COR-L47 (cell line): ENCODE results near the gene PRKAG1.
"Not testable (repeated sequence)": the region's sequence is repeated elsewhere in the genome, so short reads cannot be mapped to it uniquely, and the experiment has no call there.

Experiments used
- DNase-seq: peaks from one replicate; lab custom pipeline; 2025; lab: John Stamatoyannopoulos, UW

PRKAG1 gene

DNA sequence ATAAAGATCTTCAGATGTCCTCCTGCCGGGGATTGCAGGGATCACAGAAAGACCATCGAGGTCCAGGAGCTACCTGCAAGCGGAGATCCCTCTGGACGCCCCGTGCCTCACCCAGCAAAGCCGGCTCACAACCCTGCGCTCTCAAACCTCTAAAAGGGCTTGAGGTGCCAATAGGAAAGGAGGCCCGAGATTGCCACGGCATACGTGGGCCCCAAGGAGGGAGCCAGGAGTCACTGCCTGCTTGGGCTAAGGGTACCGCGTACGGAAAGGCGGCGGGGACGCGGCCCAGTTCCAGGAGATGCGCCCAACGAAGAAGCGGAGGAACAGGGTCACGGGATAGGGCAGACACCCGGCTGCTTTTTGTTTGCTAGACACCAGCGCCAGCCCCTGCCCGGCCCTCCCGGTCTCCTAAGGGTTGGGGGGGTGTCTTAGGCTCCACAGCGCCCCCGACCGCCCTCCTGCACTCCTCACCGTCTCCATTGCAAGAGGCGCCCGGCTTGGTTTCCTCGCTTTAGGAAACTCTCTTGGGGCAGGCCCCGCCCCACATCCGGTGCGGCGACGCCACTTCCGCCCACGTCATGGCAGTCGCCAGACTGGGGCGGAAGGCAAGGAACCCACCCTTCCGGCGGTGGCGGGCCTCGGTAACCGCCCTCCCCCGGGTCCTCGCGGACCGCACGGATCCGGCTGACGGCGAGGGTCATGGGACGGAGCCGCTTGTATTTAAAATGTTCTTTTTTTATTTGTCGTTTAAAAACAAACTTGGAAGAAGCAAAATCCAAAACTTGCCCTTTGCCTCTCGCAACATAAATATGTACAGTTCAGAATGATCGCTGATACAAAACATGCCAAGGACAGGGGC lies at the start of gene PRKAG1:
TSS of gene PRKAG1 (minus strand) at position 516 of the 859 bp plus-strand sequence. CDS start at position 480, 36 bp downstream.
- DNase-seq: peak; percentile 93

DNA sequence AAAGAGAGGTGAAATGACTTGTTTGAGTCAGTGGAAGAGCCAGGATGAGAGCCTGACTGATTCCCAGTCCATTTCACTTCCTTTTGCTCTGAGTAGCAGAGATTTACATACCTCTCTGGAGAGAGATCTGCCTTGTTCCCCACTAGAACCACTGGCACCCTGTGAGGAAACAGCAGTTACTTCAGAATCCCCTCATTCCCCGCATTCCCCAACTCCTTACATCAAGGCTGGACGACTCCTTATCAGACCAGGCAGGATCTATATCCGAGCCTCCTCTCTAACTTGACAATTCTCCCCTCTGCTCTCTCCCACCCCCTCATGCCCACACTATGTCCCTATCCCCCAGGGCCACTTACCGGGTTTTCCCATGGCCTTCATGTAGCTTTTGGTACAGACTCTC lies 47.5 kb upstream of the PRKAG1 start:
- no peak for DNase-seq

DNA sequence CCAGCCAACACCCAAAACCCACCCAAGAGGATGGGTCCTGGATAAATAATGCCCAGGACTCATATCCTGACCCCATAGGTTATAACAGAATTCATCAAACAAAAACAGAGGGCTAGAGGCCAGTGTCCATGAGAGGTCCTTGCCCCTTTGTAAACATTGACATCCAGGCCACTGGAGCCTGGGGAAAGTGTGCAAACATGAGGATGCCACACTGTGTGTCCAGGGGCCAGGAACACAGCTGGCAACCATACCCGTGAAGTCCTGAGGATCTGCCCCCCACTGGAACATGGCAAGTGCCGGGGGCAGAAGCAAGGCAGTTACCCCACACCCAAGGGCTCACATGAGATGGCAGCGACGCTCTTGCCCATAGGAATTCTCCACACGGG lies 46.2 kb upstream of the PRKAG1 start:
- no peak for DNase-seq

DNA sequence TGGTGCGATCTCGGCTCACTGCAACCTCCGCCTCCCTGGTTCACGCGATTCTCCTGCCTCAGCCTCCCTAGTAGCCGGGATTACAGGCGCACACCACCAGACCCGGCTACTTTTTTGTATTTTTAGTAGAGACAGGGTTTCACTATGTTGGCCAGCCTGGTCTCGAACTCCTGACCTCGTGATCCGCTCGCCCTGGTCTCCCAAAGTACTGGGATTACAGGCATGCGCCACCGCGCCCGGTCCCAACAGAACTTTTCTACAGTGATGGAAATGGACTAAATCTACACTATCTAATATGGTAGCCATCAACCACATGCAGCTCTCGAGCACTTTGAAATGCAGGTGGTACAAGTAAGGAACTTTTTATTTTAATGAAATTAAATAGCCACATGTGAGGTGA lies 43.3 kb upstream of the PRKAG1 start:
- DNase-seq: not testable (repeated sequence)

DNA sequence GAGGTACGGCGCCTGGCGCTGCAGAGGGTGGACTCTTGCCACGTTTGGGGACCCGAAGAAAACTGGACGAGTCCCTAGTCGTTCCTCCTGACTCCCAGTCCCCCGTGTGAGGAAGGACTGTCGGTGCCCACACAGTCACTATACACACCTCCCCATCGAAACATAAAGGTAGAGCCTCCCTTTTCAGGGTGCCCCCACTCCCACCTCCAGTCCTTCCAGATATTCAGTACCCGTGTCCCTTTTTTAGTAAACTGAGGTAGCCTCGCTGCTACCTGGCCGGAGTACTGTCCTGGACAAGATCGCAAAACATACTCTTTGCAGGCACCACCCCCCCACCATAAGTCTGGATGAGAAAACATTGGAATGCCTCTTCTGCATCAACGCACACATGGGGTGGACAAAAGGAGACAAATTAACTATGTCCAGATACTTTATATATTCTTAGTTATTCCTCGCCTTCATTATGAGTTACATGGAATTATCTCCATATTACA lies 42.6 kb upstream of the PRKAG1 start:
- DNase-seq: no peak

DNA sequence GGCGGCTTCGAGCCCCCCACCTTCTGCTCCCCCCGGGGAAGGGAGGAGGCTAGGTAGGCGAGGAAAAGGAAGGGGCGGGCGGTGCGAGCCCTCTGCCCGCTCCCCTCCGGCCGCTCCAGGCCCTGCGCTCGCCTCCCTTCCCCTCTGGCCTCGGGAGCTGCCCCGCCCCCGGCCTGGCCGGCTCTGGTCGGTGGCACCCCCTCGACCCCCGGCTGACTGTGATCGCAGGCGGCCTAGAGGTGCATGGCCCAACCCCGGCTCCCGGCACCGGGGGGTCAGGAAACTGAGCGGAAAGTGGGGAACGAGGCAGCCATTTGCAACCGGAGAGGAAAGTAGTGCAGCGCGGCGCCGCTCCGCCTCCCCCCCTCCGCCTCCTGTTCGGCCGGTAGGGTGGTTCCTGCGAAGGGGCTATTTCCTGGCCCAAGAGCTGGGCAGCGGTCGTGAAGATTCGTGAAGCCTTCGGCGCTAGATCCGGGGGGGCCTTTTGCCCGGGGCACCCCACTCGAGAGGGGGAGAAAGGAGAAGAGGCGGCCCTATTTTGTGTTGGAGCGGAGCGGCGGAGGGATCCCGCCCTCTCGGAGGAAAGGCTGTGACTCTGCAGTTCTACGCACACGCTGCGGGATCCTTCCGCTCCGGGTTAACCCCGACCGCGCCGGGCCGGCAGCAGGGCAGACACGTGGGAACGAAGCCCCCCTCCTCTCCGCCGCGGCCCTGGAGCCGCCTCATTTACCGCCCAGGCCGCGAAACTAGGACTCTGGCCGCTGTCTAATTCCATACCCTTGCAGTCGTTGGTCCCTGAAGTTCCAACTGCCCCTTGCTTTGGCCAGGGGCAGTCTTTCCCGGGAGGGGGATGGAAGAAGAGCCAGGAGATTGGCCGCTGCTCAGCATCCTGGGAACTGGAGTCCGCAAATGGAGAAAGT lies 41.9 kb upstream of the PRKAG1 start, which contains the start of gene KMT2D:
TSS of gene KMT2D (minus strand) at position 558 of the 920 bp plus-strand sequence. CDS start 5,470 bp downstream, outside the sequence.
- DNase-seq: peak; percentile 92

DNA sequence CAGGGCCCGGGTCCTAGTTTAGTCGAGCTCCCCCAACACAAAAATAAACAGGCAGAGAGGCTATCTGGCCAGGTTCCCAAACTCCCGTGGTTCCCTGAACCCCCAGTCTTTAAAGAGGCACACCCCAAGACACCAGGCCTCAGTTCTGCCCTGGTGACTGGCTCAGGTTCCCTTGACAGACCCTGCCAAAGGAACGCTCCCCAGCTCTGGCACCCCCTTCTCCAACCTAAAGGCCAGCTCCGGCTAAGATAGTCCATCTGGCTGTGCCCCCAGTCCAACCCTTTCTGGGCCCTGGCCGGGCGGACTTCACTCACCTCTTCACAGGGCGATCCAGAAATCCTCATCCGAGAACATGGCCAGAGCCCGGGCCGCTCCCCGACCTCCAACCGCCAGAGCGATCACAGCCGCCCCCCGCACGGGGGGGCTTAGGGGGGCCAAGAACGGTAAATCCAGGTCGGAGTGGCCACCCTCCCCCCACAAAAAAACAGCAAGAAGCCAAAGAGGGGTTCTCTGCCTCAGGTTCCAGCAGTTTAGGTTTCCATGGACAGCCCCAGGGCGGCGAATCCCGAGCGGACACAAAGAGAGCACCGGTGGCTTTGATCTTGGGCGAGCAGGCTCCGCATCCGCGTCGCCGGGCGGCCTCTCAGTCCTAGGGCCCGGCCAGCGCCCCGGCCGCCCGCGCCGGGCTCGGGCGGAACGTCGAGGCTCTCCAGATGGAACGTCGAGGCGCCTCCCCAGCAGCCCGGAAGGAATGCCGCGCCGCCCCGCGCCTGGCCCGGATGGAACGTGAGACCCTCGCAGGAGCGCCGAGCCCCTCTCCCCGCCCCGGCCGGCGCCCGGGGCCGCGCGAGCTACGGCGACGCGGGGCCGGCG lies 41.0 kb upstream of the PRKAG1 start:
- DNase-seq: no peak

DNA sequence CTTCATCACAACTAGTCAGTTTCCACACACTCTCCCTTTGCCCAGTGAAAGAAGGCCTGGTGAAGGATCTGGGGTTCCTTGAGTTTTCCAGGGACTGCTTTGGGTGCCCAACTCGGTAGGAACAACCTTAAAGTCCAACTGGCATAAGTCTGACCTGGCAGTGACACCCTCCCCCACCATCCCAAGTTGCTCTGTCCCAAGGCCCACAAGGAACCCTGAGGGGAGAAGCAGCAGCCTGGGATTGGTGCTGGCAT lies 40.4 kb upstream of the PRKAG1 start:
- no peak for DNase-seq

DNA sequence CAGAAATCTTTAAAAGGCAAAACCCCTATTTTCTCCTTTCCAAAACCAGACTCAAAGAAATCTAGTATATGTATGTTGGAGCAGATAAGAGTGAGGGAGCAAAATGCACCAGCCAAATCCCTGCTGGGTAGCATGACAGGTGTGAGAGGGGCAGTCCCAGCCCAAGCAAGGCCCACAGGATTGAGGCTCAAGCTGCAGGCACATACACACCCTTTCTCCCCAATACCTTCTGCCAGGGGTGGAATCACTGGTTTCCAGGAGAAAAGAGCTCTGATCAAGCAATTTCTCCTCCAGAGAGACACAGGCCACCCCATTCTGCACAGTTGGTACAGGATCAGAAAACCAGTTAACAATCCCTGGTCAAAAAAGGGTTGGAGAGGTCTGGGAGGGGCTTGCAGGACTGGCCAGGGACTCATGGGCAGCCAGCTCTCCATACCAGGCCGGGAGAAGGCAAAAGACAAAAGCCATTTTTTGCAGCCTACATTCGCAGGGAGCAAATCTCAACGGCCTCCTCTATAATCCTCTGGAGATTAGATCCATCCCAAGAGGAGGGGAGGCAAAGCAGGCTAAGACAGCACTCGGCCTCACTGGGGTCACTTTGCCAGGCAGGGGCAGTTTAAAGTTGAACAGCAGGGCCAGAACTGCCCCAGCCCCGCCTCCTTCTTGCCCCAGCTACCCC lies 39.9 kb upstream of the PRKAG1 start:
- no peak for DNase-seq

DNA sequence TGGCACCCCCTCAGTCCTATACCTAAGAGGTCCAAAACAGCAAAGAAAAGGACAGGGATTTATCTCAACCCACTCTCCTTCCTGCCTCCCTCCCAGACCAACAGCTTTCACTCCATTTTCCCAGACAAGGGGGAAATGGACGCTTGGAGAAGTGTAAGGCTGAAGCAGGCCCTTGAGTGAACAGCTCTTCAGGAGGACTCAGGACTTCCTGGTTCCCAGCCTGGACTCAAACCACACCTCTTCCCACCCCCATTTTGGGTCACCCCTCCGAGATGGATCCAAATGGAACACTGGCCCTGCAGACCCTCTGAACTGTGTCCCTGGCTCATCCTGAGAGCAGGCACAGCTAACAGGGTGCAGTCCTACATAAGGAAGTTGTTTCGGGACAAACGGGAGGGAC lies 39.3 kb upstream of the PRKAG1 start:
- no peak for DNase-seq

DNA sequence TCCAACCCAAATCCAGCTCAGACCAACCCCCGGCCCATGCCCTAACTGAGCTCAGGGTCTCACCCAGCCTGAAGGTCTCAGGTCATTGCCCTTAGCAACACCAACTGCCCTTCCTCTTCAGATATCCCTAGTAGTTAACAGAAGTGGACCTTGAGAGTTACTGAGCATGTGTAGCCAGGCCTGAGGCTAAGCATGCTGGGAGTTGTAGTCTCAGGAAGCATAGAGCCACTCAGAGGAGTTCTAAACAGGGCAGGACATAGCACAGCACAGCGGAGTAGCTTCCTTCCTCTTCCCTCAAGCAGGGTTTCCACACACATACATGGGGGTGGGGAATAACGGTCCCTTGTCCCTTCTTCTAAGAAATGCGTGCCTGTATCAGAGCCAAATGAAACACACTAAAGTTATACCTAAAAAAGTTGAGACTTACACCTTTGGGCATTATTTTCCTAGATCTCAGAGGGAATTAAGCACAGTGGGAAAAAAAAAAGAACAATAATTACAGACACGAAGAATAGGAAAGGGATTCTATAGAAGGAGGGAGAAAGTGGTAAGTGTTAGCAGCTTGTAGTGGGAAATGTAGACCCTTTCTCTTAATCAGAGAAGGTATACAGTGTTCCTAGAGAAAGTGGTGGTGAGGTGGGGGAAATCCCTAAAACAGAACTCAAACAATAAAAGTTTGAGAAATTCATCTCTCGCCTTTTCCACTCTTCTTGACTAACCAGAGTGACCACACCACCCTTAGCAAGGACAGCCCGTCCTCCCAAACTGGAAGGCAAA lies 37.6 kb upstream of the PRKAG1 start:
- DNase-seq: no peak

DNA sequence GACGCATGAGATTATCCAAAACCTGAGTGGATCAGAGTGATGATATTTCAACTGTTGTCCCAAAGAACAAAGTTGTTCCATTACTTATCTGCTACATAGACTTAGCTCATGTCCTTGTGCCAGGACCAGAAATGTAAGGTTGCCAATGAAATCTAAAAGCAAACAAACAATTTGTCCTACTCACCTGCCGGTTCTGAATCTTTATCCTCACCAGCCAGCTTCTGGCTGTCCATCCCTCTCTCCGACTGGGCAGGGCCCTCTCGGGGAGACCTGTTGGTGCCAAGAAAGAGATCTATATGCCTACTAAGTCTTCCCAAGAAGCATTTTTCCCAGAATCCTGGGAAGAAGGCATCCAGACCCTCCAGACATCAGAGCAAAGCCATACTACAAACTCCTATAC lies 36.5 kb upstream of the PRKAG1 start:
- DNase-seq: no peak

DNA sequence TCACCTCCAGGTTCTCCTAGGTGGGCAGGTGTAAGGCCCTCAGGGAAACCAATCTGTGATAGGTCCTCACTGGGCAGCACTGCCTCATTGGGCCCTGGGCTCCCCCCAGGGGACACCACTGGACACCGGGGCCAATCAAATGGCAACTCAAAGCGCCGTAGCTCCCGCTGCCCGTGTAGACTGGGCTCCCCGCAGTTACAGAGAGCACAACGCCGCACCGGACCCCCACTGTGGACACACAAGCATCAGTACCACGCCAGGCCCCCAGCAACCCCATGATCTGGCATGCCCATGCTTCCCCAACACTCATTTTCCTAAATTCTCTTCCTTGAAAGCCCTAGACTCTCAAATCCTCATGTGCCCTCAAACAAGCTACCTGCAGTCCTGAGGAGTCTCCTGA lies 35.9 kb upstream of the PRKAG1 start:
- no peak for DNase-seq

DNA sequence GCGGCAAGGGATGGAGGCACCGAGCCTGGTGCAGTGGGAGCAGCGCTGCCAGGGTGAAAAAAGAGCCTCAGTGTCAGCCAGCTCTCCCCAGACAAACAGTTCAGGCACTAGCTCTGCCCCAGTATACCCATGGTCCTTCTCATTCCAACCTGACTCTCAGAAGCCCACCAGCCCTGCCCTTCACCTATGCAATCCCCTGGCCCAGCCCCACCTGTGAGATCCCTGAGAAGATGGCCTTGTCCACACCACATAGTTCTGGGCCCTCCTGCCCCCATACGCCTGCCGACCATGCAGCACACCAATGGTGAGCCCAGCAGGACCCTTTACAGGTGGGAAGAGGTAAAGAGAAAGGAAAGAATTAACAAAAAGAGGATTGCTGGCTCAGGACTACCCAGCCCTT lies 35.5 kb upstream of the PRKAG1 start:
- no peak for DNase-seq

DNA sequence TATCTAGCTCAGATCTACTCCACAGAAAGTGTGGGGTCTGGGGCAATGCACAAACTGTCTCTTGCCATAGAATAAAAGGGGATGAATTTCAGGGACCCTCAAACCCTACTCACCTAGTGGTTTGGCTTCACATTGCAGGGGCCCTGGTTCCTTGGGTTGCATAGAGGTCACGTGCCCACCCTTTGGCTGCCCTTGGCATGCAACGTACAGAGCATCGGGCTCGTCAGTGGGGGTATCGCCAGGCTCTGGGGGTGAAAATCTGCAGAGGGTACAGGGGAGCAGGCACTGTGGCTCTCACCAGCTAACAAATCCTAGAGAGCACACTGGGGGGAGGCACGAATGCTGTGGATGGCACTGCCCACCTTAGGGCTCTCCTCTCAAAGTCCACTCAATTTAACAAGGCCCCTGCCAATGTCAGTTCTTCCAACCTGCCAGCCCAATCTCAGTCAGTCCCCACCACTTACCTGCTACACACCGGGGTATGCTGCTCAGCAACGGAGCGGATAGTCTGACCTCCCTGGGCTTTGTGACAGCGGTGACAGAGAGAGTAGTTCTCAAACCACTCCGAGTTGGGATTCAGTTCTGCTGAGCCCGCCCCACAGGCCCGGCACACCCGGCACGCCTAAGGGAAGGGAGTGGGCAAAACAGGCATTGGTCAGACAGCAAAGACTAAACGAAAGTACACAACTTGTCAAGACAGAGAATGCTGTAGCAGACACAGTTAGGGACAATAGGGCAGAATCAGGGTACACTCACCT lies 34.1 kb upstream of the PRKAG1 start:
- no peak for DNase-seq

DNA sequence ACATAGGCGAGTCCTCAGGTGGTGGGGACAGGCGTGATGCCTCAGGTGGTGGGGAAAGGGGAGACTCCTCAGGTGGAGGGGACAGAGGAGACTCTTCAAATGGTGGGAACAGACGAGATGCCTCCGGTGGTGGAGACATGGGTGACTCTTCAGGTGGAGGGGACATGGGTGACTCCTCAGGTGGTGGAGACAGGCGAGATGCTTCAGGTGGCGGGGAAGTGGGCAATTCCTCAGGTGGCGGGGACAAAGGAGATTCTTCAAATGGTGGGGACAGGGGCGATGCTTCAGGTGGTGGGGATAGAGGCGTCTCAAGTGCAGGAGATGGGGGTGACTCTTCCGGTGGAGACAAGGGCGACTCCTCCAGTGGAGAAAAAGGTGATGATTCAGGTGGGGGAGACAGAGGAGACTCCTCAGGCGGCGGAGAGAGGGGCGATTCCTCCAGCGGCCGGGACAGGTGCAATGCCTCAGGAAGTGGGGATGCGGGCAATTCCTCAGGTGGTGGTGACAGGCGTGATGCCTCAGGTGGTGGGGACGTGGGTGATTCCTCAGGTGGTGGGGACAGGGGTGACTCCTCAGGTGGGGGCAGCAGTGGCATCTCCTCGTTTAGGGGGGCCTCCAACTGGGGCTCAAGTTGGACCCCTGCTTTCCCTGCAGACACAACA lies 33.3 kb upstream of the PRKAG1 start:
- DNase-seq: no peak

DNA sequence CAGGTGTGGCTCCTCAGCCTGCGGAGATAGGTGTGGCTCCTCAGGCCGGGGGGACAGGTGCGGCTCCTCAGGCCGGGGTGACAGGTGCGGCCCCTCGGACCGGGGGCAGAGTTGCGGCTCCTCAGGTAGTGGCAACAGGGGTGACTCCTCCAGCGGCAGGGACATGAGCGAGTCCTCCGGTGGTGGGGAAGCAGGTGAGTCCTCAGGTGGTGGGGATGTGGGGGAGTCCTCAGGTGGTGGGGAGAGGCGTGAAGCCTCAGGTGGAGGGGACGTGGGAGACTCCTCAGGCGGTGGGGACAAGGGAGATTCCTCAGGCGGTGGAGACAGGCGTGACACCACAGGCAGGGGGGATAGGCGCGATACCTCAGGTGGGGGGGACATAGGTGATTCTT lies 32.8 kb upstream of the PRKAG1 start:
- no peak for DNase-seq

DNA sequence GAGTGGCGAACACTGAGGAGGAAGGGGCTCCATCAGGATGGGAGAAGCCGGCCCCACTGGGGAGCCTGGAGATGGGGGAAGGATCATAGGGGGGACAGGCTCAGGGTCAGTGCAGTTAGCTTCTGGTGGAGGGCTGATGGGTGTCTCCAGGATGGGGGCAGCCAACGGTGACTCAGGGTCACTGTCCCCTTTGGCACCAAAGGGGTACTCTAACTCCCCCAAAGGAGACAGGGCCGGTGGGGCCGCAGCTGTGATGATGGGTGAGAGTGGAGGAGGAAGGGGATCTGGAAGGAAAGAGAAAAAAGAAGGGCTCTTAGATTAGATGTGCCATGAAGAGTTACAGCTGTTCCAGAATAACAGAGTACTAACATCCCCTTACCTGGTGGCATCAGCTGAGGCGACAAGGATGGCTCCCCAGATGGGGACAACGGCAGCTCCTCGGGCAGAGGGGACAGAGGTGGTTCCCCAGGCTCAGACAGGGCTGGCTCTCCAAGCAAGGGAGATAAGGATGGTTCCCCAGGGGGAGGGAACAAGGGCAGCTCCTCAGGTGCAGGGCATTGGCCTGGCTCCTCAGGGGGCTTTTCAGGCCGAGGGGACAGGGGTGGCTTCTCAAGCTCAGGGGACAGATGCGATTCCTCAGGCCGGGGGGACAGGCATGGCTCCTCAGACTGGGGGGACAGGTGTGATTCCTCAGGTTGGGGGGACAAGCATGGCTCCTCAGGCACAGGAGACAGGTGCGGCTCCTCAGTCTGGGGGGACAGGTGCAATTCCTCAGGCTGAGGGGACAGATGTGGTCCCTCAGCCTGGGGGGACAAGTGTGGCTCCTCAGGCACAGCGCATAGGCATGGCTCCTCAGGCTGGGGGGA lies 32.2 kb upstream of the PRKAG1 start:
- no peak for DNase-seq
